GM12872 (cell line): ENCODE data around the gene NT5E.

Experiments used
- CTCF ChIP-seq: IDR thresholded peaks from 3 replicates; pipeline ENCODE4 v1.5.1; 2011; ENCODE audit warnings: low read depth, mild to moderate bottlenecking, low read length, moderate library complexity; ENCODE audit not compliant: insufficient read depth

The NT5E gene

GRCh38 chr6:85460921-85461797 lies 11.3 kb downstream of the NT5E start:
- no peak for TF ChIP-seq CTCF

GRCh38 chr6:85461798-85462170 lies 11.9 kb downstream of the NT5E start:
- no peak for TF ChIP-seq CTCF

GRCh38 chr6:85462673-85463072 lies 12.8 kb downstream of the NT5E start:
- TF ChIP-seq CTCF: no peak

- no peak for TF ChIP-seq CTCF
Observed at GRCh38 chr6:85463621-85464259, 13.9 kb downstream of the NT5E start.

- TF ChIP-seq CTCF: no peak
Observed at GRCh38 chr6:85464260-85464644, 14.4 kb downstream of the NT5E start.

GRCh38 chr6:85464722-85465150 lies 14.9 kb downstream of the NT5E start:
- no peak for TF ChIP-seq CTCF

- no peak for TF ChIP-seq CTCF
Observed at GRCh38 chr6:85465762-85466161, 15.9 kb downstream of the NT5E start.
